HCEC 1CT (cell line): ENCODE measurements around the gene ARMH3.

Experiments
- DNase-seq: peaks from one replicate; pipeline ENCODE4 v3.0.0-alpha.2; 2017

The ARMH3 gene

GRCh38 chr10:101935431-101935830 lies 120.5 kb downstream of the ARMH3 start:
- DNase-seq = no peak

GRCh38 chr10:101934686-101935305 lies 121.2 kb downstream of the ARMH3 start:
- no peak for DNase-seq

- no peak for DNase-seq
Observed at GRCh38 chr10:101933976-101934375, 122.0 kb downstream of the ARMH3 start.

- no peak for DNase-seq
Observed at GRCh38 chr10:101932183-101932582, 123.8 kb downstream of the ARMH3 start.

GRCh38 chr10:101925027-101925426 lies 130.9 kb downstream of the ARMH3 start:
- no peak for DNase-seq

GRCh38 chr10:101923256-101923655 lies 132.7 kb downstream of the ARMH3 start:
- DNase-seq = no peak

- DNase-seq = no peak
Observed at GRCh38 chr10:101922846-101923245, 133.1 kb downstream of the ARMH3 start.

GRCh38 chr10:101920546-101920945 lies 135.4 kb downstream of the ARMH3 start:
- DNase-seq = no peak

GRCh38 chr10:101919026-101919770 lies 136.8 kb downstream of the ARMH3 start:
- no peak for DNase-seq

GRCh38 chr10:101912561-101913179 lies 143.3 kb downstream of the ARMH3 start:
- DNase-seq = no peak

GRCh38 chr10:101906586-101907183 lies 149.3 kb downstream of the ARMH3 start:
- DNase-seq = no peak

- no peak for DNase-seq
Observed at GRCh38 chr10:101905251-101905650, 150.7 kb downstream of the ARMH3 start.

GRCh38 chr10:101903827-101904550 lies 152.0 kb downstream of the ARMH3 start:
- DNase-seq = no peak

GRCh38 chr10:101902820-101903145 lies 153.2 kb downstream of the ARMH3 start:
- no peak for DNase-seq

- no peak for DNase-seq
Observed at GRCh38 chr10:101902032-101902819, 153.7 kb downstream of the ARMH3 start.

- no peak for DNase-seq
Observed at GRCh38 chr10:101901340-101901739, 154.6 kb downstream of the ARMH3 start.

GRCh38 chr10:101897633-101898032 lies 158.3 kb downstream of the ARMH3 start:
- DNase-seq = no peak

- DNase-seq = no peak
Observed at GRCh38 chr10:101896225-101896877, 159.6 kb downstream of the ARMH3 start.

GRCh38 chr10:101895781-101896180 lies 160.2 kb downstream of the ARMH3 start:
- DNase-seq = no peak

GRCh38 chr10:101894742-101895141 lies 161.2 kb downstream of the ARMH3 start:
- no peak for DNase-seq

- no peak for DNase-seq
Observed at GRCh38 chr10:101894266-101894665, 161.7 kb downstream of the ARMH3 start.
